ENCODE data around the gene ADGRF3.
"Not testable (repeated sequence)": the region's sequence is repeated elsewhere in the genome, so short reads cannot be mapped to it uniquely, and the experiment has no call there.

The ADGRF3 gene

GRCh38 chr2:26382564-26382963, 36.0 kb upstream of the ADGRF3 start:
- no peak for DNase-seq (ENCODE audit: insufficient read length, low spot score)
- FAIRE-seq, result no peak
- TF ChIP-seq, protein P1, sequence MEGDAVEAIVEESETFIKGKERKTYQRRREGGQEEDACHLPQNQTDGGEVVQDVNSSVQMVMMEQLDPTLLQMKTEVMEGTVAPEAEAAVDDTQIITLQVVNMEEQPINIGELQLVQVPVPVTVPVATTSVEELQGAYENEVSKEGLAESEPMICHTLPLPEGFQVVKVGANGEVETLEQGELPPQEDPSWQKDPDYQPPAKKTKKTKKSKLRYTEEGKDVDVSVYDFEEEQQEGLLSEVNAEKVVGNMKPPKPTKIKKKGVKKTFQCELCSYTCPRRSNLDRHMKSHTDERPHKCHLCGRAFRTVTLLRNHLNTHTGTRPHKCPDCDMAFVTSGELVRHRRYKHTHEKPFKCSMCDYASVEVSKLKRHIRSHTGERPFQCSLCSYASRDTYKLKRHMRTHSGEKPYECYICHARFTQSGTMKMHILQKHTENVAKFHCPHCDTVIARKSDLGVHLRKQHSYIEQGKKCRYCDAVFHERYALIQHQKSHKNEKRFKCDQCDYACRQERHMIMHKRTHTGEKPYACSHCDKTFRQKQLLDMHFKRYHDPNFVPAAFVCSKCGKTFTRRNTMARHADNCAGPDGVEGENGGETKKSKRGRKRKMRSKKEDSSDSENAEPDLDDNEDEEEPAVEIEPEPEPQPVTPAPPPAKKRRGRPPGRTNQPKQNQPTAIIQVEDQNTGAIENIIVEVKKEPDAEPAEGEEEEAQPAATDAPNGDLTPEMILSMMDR (IDR thresholded peaks at IDR 0.05; ENCODE audit: insufficient read depth, missing control alignments), result no peak

DNA sequence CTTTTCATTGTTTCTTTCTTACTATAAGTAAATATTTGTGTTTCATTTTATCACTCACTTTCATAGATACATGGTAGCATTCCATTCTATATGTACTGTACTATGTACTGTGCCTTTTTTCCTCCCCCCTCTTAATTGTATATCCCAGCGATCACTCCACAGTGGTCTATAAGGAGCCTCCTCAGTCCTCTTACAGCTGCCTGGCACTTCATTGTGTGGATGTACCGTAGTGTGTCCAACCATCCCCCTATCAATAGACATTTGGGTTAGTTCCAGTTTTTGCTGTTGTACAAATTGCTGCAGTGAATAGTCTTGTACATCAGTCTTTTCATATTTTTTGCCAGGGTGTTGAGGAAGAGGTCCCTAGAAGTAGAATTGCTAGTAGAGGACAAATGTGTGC, 33.7 kb upstream of the ADGRF3 start:
- no peak for FAIRE-seq
- TF ChIP-seq, protein P1 (IDR thresholded peaks at IDR 0.05; ENCODE audit: insufficient read depth, missing control alignments), result no peak
- DNase-seq (ENCODE audit: insufficient read length, low spot score), result no peak

- TF ChIP-seq, protein P1 (IDR thresholded peaks at IDR 0.05; ENCODE audit: insufficient read depth, missing control alignments), result no peak
- FAIRE-seq, result no peak
- DNase-seq (ENCODE audit: insufficient read length, low spot score), result no peak
Observed at GRCh38 chr2:26376799-26377198, 30.2 kb upstream of the ADGRF3 start.

DNA sequence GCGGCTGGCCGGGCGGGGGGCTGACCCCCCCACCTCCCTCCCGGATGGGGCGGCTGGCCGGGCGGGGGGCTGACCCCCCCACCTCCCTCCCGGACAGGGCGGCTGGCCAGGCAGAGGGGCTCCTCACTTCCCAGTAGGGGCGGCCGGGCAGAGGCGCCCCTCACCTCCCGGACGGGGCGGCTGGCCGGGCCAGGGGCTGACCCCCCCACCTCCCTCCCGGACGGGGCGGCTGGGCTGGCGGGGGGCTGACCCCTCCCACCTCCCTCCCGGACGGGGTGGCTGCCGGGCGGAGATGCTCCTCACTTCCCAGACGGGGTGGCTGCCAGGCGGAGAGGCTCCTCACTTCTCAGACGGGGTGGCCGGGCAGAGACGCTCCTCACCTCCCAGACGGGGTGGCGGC, 24.3 kb upstream of the ADGRF3 start:
- not testable (repeated sequence) for DNase-seq (ENCODE audit: insufficient read length, low spot score); FAIRE-seq

DNA sequence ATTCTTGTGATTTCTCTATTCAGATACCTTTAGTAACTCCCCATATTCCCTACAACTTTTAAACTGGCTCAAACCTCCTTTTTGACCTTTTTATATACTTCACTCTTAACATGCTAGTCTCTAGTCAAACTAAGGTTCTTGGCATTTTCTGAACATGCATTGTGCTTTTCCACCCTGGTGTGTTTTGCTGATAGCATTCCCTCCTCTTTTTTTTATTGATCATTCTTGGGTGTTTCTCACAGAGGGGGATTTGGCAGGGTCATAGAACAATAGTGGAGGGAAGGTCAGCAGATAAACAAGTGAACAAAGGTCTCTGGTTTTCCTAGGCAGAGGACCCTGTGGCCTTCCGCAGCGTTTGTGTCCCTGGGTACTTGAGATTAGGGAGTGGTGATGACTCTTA, 23.1 kb upstream of the ADGRF3 start:
- DNase-seq (ENCODE audit: insufficient read length, low spot score); FAIRE-seq: not testable (repeated sequence)

- TF ChIP-seq, protein P1 (IDR thresholded peaks at IDR 0.05; ENCODE audit: insufficient read depth, missing control alignments), result no peak
- DNase-seq (ENCODE audit: insufficient read length, low spot score) (no peak), FAIRE-seq (no peak)
Observed at GRCh38 chr2:26366957-26367356, 20.4 kb upstream of the ADGRF3 start.

DNA sequence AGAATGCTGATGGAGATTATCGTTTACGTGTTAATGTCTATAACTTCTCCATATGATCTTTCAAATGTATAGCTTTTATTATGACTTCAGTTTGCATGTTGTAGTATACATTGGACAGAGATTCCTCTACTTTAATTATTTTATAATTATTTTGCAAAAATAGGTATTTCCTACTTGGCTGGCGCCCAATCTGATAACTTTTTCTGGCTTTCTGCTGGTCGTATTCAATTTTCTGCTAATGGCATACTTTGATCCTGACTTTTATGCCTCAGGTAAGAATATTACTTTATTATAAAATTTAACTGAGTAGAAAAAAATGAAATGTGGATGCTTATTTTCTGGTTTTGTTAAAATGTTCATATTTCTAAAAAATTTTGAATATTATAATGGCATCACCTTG, 18.1 kb upstream of the ADGRF3 start:
- TF ChIP-seq, protein P1 (IDR thresholded peaks at IDR 0.05; ENCODE audit: insufficient read depth, missing control alignments), result no peak
- FAIRE-seq (no peak), DNase-seq (ENCODE audit: insufficient read length, low spot score) (no peak)

GRCh38 chr2:26363958-26364357, 17.4 kb upstream of the ADGRF3 start:
- no peak for DNase-seq (ENCODE audit: insufficient read length, low spot score)
- FAIRE-seq, result no peak
- TF ChIP-seq, protein P1 (IDR thresholded peaks at IDR 0.05; ENCODE audit: insufficient read depth, missing control alignments), result no peak
